H1 (cell line): Measurements from ENCODE around the gene THBS3. TPM values are rescaled to one million over a fixed set of nuclear protein-coding genes. Genes with fewer than 3 reads are reported as not detected.

Experiments
- TAF7 ChIP-seq: optimal IDR thresholded peaks from 2 replicates; pipeline ENCODE3; 2011; ENCODE audit warnings: low read depth, mild to moderate bottlenecking, inconsistent platforms, low read length, moderate library complexity, borderline replicate concordance
- polyA plus RNA-seq, 7 experiments: library from polyadenylated mRNA; depleted of rRNA in 3 of 7; stranded (reverse) in 5 of 7; unstranded in 2 of 7; fragments of >200 nt in 5 of 7; fragments of 200-250 nt in 2 of 7; gene quantifications; 1 replicate in 5 of 7; 2 replicates in 1 of 7; 4 replicates in 1 of 7; pipeline versions ENCODE4 v1.2.1 to v1.2.3, GENCODE V29; 2011 to 2013; ENCODE audit warnings: missing spikeins in 2 of 7, mixed read lengths in 2 of 7
- total RNA-seq: library from RNA; stranded (reverse); fragmentation: NEBNext Ultra II Directional; extraction: Animal tissue kit (Norgen Biotek cat#: 25700); gene quantifications from 2 replicates; pipeline ENCODE4 v1.2.1, GENCODE V29; 2021

The THBS3 gene
- total and polyA plus RNA-seq, 2 of the 8 experiments (the other 6 are each of a cell fraction or from before 2014, with no cell fraction given) = 3.0 to 3.5 TPM

DNA sequence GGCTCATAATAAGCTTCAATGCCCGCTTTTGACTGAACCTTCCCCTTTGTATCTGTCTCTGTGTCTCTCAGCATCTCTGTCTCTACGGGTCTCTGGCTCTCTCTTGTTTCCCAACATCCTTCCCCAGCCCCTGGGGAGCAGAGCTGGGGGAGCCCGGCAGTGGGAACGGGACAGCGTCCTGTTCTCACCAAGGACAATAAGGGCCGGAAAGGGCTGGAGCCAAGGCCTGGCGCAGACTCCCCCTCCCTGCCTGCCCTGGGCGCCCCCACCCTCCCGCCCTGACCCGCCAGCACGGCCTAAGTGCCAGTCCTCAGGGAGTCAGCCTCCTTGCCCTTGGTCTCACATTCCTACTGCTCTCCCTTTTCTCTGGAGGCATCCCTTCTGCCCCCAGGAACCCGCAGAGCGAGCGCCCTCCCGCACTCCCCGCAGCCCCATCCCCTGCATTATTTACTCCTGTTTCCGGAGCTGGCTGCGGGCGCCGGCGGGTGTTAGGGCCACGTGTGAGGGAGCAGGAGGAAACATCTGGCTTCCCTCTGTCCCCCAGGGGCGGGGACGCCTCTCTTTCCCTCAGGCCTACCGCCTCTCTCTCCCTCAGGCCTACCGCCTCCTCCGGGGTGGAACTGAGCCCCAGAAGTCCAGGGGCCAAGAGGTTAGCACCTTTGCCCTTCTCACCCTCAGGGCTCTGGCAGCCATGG, 41.1 kb downstream of the THBS3 start (continued):
- TF ChIP-seq TAF7 = no peak
- TF ChIP-seq, all 59 proteins: peak for 7
